HG03066 (cell line): ENCODE data around the gene SMIM10L1.

ENCODE experiments used
- ATAC-seq: cut with Tn5 transposase; IDR thresholded peaks from one replicate; pipeline ENCODE4 v1.9.1; 2021; ENCODE audit warnings: low read depth; ENCODE audit not compliant: unreplicated experiment

Gene SMIM10L1

GRCh38 chr12:11182529-11182928 lies 11.5 kb downstream of the SMIM10L1 start:
- ATAC-seq: no peak

- no peak for ATAC-seq
Observed at GRCh38 chr12:11183011-11183410, 12.0 kb downstream of the SMIM10L1 start.

- ATAC-seq: no peak
Observed at GRCh38 chr12:11186837-11187236, 15.8 kb downstream of the SMIM10L1 start, which contains the start of gene TAS2R42. TSS of gene TAS2R42 (minus strand) at chr12:11186937. CDS start at chr12:11186937, 0 bp downstream.

- ATAC-seq: no peak
Observed at GRCh38 chr12:11202811-11203210, 31.8 kb downstream of the SMIM10L1 start.

GRCh38 chr12:11204173-11204572 lies 33.2 kb downstream of the SMIM10L1 start:
- ATAC-seq: no peak

- no peak for ATAC-seq
Observed at GRCh38 chr12:11209113-11209512, 38.1 kb downstream of the SMIM10L1 start.
